Stomach (tissue), 4 donors: Measurements from ENCODE around the gene CCDC134.

ENCODE experiments used
- POLR2AphosphoS5 ChIP-seq, 3 donors: sonication (generic); formaldehyde crosslinking; IDR thresholded peaks; one replicate each; pipeline ENCODE4 v1.6.1; 2016; ENCODE audit warnings: antibody characterized with exemption in 3 of 3
- TF ChIP-seq, protein P1 (sequence below), 7 experiments: fragments of 450-650 bp in 4 of 7; fragments of 200-600 bp in 3 of 7; sonication (generic) in 3 of 7; IDR thresholded peaks; one replicate each; pipeline ENCODE4 v1.5.1; 2016 to 2019; ENCODE audit warnings: antibody characterized with exemption in 7 of 7, control low read depth in 2 of 7, mild to moderate bottlenecking in 1 of 7

DNA sequence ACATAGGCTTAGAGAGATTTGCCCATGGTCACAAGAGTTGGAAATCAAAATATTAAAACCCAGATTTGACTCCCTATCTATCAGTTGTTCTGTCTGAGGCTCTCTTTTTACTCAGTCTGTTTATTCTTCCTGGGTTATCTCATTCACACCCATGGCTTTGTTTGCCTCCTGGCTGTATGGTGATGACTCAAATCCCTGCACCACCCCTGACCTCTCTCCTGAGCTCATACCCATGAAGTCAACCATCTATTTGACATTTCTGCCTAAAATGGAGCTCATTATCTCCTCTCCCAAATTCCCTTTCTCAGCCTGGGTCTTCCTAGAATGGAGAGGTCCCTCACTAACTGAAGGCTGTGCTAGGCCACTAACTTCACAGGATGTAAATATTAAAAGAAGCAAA, 27.8 kb upstream of the CCDC134 start:
- no peak for TF ChIP-seq POLR2AphosphoS5 (IDR thresholded peaks at IDR 0.05)
- TF ChIP-seq, protein P1, sequence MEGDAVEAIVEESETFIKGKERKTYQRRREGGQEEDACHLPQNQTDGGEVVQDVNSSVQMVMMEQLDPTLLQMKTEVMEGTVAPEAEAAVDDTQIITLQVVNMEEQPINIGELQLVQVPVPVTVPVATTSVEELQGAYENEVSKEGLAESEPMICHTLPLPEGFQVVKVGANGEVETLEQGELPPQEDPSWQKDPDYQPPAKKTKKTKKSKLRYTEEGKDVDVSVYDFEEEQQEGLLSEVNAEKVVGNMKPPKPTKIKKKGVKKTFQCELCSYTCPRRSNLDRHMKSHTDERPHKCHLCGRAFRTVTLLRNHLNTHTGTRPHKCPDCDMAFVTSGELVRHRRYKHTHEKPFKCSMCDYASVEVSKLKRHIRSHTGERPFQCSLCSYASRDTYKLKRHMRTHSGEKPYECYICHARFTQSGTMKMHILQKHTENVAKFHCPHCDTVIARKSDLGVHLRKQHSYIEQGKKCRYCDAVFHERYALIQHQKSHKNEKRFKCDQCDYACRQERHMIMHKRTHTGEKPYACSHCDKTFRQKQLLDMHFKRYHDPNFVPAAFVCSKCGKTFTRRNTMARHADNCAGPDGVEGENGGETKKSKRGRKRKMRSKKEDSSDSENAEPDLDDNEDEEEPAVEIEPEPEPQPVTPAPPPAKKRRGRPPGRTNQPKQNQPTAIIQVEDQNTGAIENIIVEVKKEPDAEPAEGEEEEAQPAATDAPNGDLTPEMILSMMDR (IDR thresholded peaks at IDR 0.05): no peak
